Embryonic facial prominence (tissue), 1 donor: ENCODE data around the gene LRRC37B.
A peak's percentile ranks its signal among the peaks of the same experiment; 100 is the strongest.
"Not testable (repeated sequence)": the region's sequence is repeated elsewhere in the genome, so short reads cannot be mapped to it uniquely, and the experiment has no call there.

Experiments used
- DNase-seq: peaks from one replicate; pipeline ENCODE4 v3.0.0-alpha.2; 2016; ENCODE audit errors: extremely low spot score

LRRC37B gene

DNA sequence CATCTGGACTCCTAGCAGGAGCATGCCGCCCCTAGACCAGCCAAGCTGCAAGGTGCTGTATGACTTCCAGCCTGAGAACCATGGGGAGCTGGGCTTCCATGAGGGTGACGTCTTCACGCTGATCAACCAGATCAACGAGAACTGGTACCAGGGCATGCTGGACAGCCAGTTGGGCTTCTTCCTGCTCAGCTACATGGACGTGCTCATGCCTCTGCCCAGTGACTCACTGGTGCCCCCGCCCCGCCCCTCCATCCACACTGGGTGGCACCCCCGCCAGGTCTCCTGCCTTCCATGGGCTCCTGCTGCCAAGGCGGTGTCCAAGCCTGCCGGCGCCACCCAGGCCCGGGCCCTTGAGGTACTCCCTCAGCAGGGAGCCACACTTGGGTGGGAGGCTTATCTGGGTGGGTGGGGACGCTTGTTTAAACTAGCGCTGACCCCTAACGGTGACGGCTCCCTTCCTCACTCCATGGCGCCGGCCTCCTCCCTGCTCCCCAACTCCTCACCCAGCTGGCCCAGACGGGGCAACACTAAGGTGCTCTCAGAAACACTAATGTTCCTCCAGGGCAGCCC is 34.2 kb downstream of the LRRC37B start:
- DNase-seq: not testable (repeated sequence)

DNA sequence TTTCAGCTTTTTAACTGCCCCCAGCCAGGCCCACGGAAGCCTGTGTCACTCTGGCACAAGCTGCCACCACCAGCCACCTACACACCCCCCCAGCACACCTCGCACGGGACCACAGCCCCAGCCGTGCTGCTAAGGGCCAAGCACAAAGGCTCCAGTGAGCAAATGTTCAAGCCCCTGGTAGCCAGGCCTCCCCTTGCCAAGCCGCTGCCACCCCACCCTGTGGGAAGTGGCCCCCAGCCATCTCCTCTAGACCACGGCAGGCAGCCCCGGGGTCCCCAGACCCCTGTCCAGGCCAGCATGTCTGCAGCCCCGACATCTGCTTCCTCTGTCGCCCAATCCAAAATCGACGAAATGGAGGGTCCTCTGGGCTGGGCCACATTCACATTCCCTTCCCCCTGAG is 35.1 kb downstream of the LRRC37B start:
- DNase-seq: not testable (repeated sequence)

DNA sequence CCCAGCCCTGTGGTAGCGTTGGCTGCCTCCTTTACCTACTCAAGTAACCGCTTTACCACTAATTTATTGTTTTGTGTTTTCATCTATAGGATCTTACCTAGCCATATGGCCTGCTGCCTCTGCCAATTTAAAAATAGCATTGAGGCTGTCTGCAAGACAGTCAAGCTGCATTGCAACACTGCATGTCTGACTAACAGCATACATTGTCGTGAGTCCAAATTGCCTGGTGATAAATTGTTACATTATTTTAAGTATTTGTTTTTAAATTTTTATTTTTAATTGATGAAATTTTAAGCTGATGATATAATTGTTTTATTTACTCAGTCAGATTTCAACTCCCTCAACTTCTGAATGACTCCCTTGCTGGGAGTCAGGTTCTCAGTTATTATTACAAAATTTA is 38.4 kb downstream of the LRRC37B start:
- DNase-seq: not testable (repeated sequence)

- DNase-seq: not testable (repeated sequence)
Observed at GRCh38 chr17:32047663-32048062, 40.5 kb downstream of the LRRC37B start.

DNA sequence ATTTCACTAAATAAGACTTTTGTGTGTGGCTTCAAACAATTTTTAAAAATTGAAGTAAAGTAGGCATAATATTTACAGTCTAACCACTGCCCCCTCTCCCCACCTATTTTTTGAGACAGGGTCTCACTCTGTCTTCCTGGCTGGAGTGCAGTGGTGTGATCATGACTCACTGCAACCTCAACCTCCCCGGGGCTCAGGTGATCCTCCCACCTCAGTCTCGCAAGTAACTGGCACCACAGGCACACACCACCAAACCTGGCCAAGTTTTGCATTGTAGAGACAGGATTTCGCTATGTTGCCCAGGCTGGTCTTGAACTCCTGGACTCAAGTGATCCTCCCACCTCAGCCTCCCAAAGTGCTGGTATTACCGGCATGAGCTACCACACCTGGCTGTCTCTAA is 47.8 kb downstream of the LRRC37B start:
- not testable (repeated sequence) for DNase-seq

DNA sequence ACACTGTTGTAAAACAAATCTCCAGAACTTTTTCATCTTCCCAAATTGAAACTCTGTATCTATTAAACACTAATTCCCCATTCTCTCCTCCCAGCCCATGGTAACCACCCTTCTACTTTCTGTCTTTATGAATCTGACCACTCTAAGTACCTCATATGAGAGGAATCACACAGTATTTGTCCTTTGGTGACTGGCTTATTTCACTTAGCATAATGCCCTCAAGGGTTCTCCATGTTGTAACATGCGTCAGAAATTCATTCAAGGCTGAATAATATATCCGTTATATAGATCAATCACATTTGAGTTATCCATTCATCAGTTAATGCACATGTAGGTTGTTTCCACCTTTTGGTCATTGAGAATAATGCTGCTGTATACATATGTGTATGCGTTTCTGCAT is 48.2 kb downstream of the LRRC37B start:
- DNase-seq: not testable (repeated sequence)

DNA sequence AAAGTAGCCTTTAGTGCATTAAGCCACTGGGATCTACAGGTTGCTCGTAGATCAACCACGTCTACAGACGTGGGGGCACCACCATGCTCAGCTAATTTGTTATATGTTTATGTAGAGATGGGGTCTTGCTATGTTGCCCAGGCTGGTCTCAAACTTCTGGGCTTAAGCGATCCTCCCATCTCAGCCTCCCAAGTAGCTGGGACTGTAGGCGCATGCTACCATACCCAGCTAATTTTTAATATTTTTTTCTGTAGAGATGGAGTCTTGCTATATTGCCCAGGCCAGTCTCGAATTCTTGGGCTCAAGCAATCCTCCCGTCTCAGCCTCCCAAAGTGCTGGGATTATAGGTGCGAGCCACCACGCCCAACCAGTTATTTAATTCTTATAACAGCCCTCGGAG is 49.3 kb downstream of the LRRC37B start:
- not testable (repeated sequence) for DNase-seq

DNA sequence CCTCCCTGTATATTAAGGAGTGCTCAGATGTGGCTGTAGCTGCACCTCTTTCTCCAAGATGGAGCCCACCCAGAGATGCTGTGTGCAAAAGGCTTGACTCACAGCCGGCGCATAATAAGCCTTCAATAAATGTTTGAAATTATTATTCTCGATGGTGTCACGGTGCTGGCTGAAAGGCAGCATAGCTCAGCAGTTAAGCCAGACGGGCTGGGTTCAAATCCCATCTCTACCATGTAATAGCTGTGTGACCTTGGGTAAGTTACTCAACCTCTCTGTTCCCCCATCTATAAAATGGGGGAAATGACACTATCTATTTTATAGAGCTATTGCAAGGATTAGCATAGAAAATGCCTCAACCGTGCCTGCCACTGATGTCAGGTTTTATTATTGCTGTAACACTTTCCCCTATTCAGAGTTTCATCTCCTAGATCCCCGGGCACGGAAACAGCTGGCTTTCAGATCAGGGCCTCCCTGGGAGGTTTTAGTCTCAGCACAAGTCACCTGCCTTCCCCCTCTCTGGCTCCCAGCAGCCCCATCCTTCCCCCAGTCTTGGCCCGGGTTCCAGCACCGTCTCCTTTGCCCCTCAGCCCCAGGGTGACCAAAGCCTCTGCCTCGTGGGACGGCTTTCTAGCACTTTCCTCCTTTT is 50.4 kb downstream of the LRRC37B start:
- not testable (repeated sequence) for DNase-seq

GRCh38 chr17:32060695-32061094 is 53.5 kb downstream of the LRRC37B start:
- not testable (repeated sequence) for DNase-seq

- DNase-seq: not testable (repeated sequence)
Observed at GRCh38 chr17:32061840-32062239, 54.7 kb downstream of the LRRC37B start.

- not testable (repeated sequence) for DNase-seq
Observed at GRCh38 chr17:32064091-32064490, 56.9 kb downstream of the LRRC37B start.

GRCh38 chr17:32066123-32066680 is 59.0 kb downstream of the LRRC37B start:
- DNase-seq: not testable (repeated sequence)

GRCh38 chr17:32066863-32067642 is 59.9 kb downstream of the LRRC37B start:
- DNase-seq: not testable (repeated sequence)

GRCh38 chr17:32069067-32069466 is 61.9 kb downstream of the LRRC37B start:
- DNase-seq: not testable (repeated sequence)

DNA sequence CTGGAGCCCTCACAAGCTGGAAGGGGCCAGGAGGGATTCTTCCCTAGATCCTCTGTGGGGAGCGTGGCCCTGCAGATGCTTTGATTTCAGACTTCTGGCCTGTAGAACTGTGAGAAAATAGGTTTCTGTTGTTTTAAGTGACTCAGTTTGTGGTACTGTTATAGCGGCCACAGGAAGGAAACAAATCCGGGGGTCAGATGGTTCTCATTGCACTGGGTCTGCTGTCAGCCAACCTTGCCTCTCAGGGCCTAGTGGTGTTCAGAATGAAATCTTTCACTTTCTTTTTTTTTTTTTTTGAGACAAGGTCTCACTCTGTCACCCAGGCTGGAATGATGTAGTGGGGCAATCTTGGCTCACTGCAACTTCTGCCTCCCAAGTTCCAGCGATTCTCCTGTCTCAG is 64.8 kb downstream of the LRRC37B start:
- DNase-seq: not testable (repeated sequence)

DNA sequence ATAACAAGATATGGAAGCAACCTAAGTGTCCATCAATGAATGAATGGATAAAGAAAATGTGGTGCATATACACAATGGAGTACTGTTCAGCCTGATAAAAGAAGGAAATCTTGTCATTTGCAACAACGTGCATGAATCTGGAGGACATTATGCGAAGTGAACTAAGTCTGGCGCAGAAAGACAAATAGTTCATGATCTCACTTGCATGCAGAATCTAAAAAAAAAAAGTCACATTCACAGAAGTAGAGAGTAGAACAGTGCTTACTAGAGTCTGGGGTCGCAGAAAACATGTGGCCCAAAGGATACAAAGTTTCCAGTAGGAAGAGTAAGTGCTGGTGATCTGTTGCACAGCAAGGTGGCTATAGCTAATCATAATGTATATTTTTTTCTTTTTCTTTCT is 65.9 kb downstream of the LRRC37B start:
- DNase-seq: not testable (repeated sequence)

- DNase-seq: peak; percentile 53
Observed at GRCh38 chr17:32079753-32080152, 72.6 kb downstream of the LRRC37B start.

- not testable (repeated sequence) for DNase-seq
Observed at GRCh38 chr17:32083550-32083979, 76.4 kb downstream of the LRRC37B start.

DNA sequence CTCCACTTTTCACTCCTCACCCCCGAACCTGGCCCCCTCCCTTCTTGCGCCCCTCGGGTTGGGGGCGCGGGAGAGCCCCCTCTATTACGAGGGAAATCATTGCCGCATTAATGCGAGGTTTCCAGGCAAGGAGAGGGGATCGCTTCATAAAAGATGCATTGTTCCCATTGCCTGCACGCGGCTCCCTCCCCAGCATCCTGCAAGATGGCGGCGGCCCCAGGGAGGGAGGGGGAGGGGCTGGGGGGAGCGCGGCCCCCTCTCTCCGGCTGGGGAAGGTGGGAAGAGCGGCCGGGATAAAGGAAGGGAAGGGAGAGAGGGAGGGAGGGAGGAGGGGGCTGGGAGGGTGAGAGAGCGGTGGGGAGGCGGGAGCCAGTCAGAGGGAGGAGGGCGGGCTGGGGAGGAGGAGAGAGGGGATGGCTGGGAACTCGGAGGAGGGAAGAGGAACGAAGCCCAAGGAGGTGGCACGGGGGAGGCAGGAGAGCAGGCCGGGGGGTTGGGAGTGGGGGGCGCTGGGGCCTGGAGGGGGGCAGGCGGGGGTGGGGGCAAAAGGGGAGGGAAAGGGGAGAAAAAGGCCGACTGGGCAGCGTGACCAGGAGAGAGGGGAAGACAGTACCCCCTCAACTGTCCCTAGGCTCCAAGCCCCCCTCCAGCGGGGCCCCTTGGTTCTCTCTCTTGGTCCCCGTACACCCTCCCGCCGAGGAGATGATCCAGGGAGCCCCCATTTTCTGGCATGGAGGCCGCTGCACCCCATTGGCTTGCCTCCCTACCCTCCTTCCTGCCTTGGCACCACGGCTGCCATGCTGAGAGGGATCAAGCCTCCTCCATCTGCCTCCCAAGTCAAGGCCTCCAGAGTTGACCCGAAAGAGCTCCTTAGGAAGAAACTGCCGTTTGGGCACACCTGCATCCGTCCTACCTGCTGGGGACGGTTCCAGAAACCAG is 77.1 kb downstream of the LRRC37B start:
- DNase-seq: peak; percentile 81

DNA sequence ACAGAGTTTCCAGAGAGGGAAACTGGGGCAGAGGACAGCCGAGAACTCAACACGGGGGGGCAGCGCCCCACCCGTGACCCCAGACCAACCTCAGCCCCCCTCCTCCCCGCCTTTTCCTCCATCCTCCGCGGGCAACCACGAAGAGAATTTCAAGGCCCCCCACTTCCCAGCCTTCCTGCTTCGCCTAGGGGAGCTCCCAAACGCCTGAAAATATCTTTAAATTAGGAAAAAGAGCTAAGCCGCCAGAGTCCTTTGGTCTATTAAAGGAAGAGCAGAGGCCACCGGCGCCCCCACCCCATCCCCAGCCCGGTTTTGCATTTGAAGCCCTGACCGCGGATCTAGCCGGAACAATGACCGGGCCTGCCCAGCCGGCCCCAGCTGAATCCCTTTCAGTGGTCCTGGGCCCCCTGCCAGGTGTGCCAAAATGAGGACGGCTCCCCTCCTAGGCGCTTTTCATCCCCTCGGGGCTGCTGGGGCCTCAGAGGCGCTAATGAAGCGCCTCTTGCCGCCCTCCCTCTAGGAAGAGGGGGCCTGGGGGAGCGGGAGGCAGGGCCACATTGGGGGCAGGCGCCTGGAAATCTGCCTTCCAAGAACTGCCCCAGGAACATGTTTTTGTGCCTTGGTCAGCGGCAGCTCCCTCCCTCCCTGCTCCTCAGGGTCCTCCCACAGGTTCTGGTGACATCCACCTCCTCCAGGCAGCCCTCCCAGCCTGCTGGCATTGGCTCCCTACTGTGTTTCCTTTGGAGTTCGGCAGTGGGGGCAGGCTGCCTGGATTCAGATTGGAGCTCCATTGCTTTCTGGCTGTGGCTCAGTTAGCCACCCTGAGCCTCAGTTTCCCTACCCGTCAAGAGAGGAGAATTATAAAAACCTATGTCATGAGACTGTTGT is 78.0 kb downstream of the LRRC37B start:
- DNase-seq: not testable (repeated sequence)
